ENCODE measurements around the gene UBR3.

The UBR3 gene

GRCh38 chr2:170019060-170019805, 192.0 kb downstream of the UBR3 start:
- H3K4me3 ChIP-seq (ENCODE audit: low read length), result no peak overlapping the region
- DNase-seq (ENCODE audit: low read depth), result peak; percentile 15
- TF ChIP-seq, protein P1, sequence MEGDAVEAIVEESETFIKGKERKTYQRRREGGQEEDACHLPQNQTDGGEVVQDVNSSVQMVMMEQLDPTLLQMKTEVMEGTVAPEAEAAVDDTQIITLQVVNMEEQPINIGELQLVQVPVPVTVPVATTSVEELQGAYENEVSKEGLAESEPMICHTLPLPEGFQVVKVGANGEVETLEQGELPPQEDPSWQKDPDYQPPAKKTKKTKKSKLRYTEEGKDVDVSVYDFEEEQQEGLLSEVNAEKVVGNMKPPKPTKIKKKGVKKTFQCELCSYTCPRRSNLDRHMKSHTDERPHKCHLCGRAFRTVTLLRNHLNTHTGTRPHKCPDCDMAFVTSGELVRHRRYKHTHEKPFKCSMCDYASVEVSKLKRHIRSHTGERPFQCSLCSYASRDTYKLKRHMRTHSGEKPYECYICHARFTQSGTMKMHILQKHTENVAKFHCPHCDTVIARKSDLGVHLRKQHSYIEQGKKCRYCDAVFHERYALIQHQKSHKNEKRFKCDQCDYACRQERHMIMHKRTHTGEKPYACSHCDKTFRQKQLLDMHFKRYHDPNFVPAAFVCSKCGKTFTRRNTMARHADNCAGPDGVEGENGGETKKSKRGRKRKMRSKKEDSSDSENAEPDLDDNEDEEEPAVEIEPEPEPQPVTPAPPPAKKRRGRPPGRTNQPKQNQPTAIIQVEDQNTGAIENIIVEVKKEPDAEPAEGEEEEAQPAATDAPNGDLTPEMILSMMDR (conservative IDR thresholded peaks at IDR 0.05; ENCODE audit: low read length), result no peak

- TF ChIP-seq, protein P1 (conservative IDR thresholded peaks at IDR 0.05; ENCODE audit: low read length), result no peak
- DNase-seq (ENCODE audit: low read depth), result no peak
Measured at GRCh38 chr2:170020777-170021176, 193.5 kb downstream of the UBR3 start.

DNA sequence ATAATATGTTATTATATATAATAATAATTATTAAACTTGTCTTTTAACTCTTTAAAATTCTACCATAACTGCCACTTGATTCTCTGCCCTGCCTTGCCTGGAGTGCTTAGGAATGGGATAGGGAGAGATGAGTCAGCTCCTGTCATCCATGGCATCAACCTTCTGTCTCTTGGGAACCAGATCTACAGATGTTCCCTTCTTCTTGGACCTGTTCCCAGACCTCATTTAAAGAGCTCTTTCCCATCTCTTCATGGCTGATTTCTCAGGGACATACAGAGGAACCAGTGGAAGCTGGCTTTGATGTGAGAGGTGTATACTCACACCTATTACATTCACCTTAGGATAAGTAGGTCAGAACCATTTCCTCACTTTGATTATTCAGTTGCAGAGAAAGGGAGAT, 195.4 kb downstream of the UBR3 start:
- H3K4me3 ChIP-seq (ENCODE audit: low read length), result no peak overlapping the region
- peak; percentile 90 for DNase-seq (ENCODE audit: low read depth)
- TF ChIP-seq, protein P1 (conservative IDR thresholded peaks at IDR 0.05; ENCODE audit: low read length), result no peak

More at GRCh38 chr2:170020777-170021176, 193.5 kb downstream of the UBR3 start:
- H3K4me3 ChIP-seq (ENCODE audit: low read length), result no peak overlapping the region

DNA sequence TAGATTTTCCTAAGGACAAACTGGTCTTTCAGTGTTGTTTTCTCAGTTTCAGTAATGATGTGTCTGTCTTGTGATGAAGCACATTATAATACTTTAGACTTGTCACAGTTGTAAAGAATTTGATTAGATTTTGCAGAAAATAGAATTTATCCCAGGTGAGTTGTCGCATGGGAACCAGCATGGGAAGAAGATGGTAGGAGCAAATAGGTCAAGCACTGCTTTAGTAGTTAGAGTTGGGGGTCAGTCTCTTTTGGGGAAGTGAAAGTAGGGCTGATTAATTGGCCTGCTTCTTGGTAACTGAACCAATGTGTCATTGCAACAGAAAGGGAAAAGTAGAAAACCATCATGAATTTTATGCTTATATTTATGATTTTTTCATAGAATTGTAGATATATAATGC, 197.5 kb downstream of the UBR3 start:
- TF ChIP-seq, protein P1 (conservative IDR thresholded peaks at IDR 0.05; ENCODE audit: low read length), result no peak
- no peak for DNase-seq (ENCODE audit: low read depth)

GRCh38 chr2:170025223-170025622, 198.0 kb downstream of the UBR3 start:
- TF ChIP-seq, protein P1 (conservative IDR thresholded peaks at IDR 0.05; ENCODE audit: low read length), result no peak
- DNase-seq (ENCODE audit: low read depth), result no peak
- no peak overlapping the region for H3K4me3 ChIP-seq (ENCODE audit: low read length)

More for the DNA sequence above, 197.5 kb downstream of the UBR3 start:
- H3K4me3 ChIP-seq (ENCODE audit: low read length), result no peak overlapping the region

GRCh38 chr2:170026361-170026760, 199.1 kb downstream of the UBR3 start:
- no peak overlapping the region for H3K4me3 ChIP-seq (ENCODE audit: low read length)
- no peak for DNase-seq (ENCODE audit: low read depth)
- TF ChIP-seq, protein P1 (conservative IDR thresholded peaks at IDR 0.05; ENCODE audit: low read length), result no peak

DNA sequence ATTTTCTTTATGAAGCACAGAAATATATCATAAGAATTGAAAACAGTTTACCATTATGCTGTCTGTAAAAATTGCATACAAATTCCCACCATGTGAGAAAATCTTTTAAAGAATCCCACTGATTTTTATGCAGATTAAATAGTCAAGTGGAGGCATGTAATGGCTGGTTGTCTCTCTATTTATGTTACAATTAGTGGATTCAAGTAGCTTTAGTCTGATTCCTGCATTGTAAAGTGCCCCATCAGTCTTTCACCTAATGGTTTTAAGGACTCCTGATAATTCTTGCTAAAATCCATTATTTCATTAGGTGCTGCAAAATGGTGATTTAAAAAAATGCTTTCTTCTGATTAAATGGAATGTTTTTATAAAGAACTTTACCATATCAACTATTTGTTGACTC, 202.3 kb downstream of the UBR3 start:
- no peak overlapping the region for H3K4me3 ChIP-seq (ENCODE audit: low read length)
- no peak for DNase-seq (ENCODE audit: low read depth)
- TF ChIP-seq, protein P1 (conservative IDR thresholded peaks at IDR 0.05; ENCODE audit: low read length), result no peak
